Memory B cell (primary cell): ENCODE results near the gene SLC25A48.
A peak's percentile ranks its signal among the peaks of the same experiment; 100 is the strongest.
"Not testable (repeated sequence)": the region's sequence is repeated elsewhere in the genome, so short reads cannot be mapped to it uniquely, and the experiment has no call there.

Source experiments
- ATAC-seq: fragments of 150-1000 bp; cut with Tn5 transposase; 2 replicates; pipeline ENCODE4 v1.10.0; 2021; ENCODE audit warnings: low read depth, mild to moderate bottlenecking, moderate library complexity
- DNase-seq, 2 donors: peaks; one replicate each; pipeline ENCODE4 v3.0.0; 2022; ENCODE audit warnings: low spot score in 2 of 2
- H3K27ac Mint-ChIP-seq: one replicate; pipeline ENCODE4 v1.8.0; 2022; ENCODE audit warnings: mild to moderate bottlenecking, moderate library complexity, mixed read lengths
- H3K27me3 Mint-ChIP-seq: one replicate; pipeline ENCODE4 v1.8.0; 2022; ENCODE audit warnings: mixed read lengths
- H3K36me3 Mint-ChIP-seq: one replicate; pipeline ENCODE4 v1.8.0; 2022; ENCODE audit warnings: mild to moderate bottlenecking, mixed read lengths
- H3K4me1 Mint-ChIP-seq: one replicate; pipeline ENCODE4 v1.8.0; 2022; ENCODE audit warnings: mixed read lengths
- H3K4me3 Mint-ChIP-seq: one replicate; pipeline ENCODE4 v1.8.0; 2022; ENCODE audit warnings: mild to moderate bottlenecking, moderate library complexity, mixed read lengths
- H3K9me3 Mint-ChIP-seq: one replicate; pipeline ENCODE4 v1.8.0; 2022; ENCODE audit warnings: mixed read lengths

Gene SLC25A48

DNA sequence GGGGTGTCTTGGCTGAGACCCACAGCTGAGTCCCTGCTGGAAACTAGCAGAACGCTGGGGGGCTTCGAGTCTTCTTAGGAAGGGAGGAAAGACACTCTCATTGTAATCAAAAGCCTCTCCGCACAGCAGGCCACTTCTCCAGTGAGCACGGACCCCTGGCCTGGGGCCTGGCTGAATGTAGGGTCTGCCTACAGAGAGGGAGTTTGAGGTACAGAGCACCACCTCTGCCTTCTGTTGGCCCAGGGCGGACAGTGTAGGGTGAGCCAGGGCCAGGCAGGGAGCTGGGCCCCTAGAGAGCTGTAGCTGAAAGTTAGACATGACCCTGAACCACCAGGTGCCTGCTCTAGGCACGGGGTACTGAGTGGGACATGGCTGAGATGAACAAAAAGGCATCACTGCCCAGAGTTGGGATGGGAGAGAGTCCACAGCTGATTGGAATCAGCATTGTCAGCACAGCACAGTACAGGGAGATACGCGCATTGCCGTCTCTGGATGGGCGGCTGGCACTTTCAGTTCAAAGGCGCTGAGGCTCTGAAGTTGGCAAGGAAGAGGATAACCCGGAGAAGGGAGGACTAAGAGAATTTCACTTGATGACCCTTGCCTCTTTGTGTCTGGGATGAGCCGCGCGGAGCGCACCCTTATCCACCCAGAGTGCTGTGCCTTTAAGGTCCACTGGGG is 363 bp upstream of the SLC25A48 start:
- no peak for DNase-seq
- Mint-ChIP-seq H3K4me1 (peaks cover 5% of the 10 kb centered on the region), H3K27ac (no peak overlapping the region), H3K36me3 (peaks cover 1% of the 10 kb centered on the region), H3K4me3 (no peak overlapping the region), H3K27me3 (peaks cover 27% of the 10 kb centered on the region), H3K9me3 (peaks cover 10% of the 10 kb centered on the region)
- ATAC-seq: no peak

DNA sequence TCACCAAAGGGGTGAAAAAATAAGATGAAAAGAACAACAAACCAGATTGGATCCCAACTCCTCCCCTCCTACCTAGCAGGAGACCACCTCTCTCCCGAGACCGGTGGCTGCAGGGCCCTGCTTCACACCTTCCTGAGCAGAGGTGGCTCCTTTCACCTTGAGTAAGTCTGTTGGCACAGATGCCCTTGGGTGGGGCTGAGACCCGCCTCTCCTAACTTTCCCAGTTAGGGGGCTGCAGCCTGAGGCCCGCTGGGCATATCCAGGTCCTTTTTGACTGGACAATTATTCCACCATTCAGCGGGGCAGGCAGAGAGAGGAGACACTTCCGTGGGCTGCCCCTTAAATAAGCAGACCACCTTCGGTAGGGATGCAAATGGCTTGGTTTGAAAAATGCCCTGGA is 1.3 kb downstream of the SLC25A48 start:
- Mint-ChIP-seq H3K36me3 (peaks cover 1% of the 10 kb centered on the region), H3K4me3 (no peak overlapping the region), H3K9me3 (peaks cover 10% of the 10 kb centered on the region), H3K27me3 (peaks cover 23% of the 10 kb centered on the region), H3K27ac (no peak overlapping the region), H3K4me1 (peaks cover 5% of the 10 kb centered on the region)
- ATAC-seq (no peak), DNase-seq (peak in 1 of 2 donors; percentile 5)

- H3K36me3 Mint-ChIP-seq, DNase-seq, H3K4me1 Mint-ChIP-seq, ATAC-seq, H3K27ac Mint-ChIP-seq, H3K4me3 Mint-ChIP-seq: not testable (repeated sequence)
- Mint-ChIP-seq H3K9me3 (peaks cover 12% of the 10 kb centered on the region), H3K27me3 (peaks cover 13% of the 10 kb centered on the region)
Observed at GRCh38 chr5:135838395-135838794, 3.9 kb downstream of the SLC25A48 start.

GRCh38 chr5:135839566-135839965 is 5.1 kb downstream of the SLC25A48 start:
- Mint-ChIP-seq H3K4me3 (no peak overlapping the region), H3K27ac (no peak overlapping the region), H3K27me3 (peaks cover 8% of the 10 kb centered on the region), H3K4me1 (peaks cover 2% of the 10 kb centered on the region), H3K36me3 (peaks cover 1% of the 10 kb centered on the region), H3K9me3 (peaks cover 12% of the 10 kb centered on the region)
- ATAC-seq (no peak), DNase-seq (no peak)

- H3K27me3 Mint-ChIP-seq: peaks cover 8% of the 10 kb centered on the region
Observed at GRCh38 chr5:135840959-135841358, 6.5 kb downstream of the SLC25A48 start.

GRCh38 chr5:135842737-135843136 is 8.3 kb downstream of the SLC25A48 start:
- no peak for DNase-seq
- no peak overlapping the region for H3K27ac Mint-ChIP-seq
- peaks cover 5% of the 10 kb centered on the region for H3K27me3 Mint-ChIP-seq
- H3K9me3 Mint-ChIP-seq: peaks cover 8% of the 10 kb centered on the region
- H3K4me3 Mint-ChIP-seq: no peak overlapping the region
- H3K4me1 Mint-ChIP-seq: no peaks in the 10 kb centered on the region
- H3K36me3 Mint-ChIP-seq: peaks cover under 1% of the 10 kb centered on the region
- no peak for ATAC-seq

More at GRCh38 chr5:135840959-135841358, 6.5 kb downstream of the SLC25A48 start:
- no peak overlapping the region for H3K4me3 Mint-ChIP-seq
- DNase-seq (no peak), ATAC-seq (no peak)
- no peak overlapping the region for H3K27ac Mint-ChIP-seq
- H3K36me3 Mint-ChIP-seq: peaks cover 1% of the 10 kb centered on the region
- peaks cover 12% of the 10 kb centered on the region for H3K9me3 Mint-ChIP-seq
- peaks cover 2% of the 10 kb centered on the region for H3K4me1 Mint-ChIP-seq

DNA sequence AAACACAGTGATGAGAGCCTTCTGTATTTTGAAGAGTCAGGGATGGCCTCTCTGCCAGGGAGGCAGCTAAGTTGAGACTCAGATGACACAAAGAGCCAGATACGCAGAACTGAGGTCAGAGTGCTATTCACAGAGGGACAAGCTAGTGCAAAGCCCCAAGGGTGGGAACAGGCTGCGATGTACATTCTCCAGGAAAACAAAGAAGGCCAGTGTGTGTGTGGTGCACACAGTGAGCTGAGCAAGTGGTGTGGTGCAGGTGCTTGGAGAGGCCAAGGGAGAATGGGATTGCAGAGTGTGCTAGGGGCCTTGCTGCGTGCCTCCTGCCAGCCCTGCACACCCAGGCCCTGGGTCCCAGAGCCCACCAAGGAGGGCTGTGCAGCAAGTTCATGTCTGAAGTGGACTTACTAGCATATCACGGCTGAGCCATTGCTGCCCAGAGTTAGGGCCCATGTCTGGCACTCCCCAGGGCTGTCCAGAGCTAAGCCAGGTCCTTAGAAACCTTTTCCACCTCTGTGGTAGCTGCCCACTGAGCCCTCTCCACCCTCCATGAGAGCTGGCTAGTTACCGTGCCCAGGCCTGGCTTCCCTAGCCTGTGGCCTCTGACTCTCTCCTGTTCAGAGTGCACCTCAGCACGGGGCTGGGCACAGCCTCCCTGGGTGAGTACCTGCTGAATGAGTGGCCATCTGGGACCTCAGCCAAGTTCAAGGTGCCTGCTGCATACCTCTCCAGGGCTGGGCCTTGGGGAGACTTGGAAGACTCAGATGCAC is 9.3 kb downstream of the SLC25A48 start:
- Mint-ChIP-seq H3K9me3 (peaks cover 3% of the 10 kb centered on the region), H3K27me3 (peaks cover 5% of the 10 kb centered on the region), H3K4me3 (no peak overlapping the region), H3K27ac (no peak overlapping the region), H3K36me3 (no peaks in the 10 kb centered on the region), H3K4me1 (no peaks in the 10 kb centered on the region)
- DNase-seq (no peak), ATAC-seq (no peak)

- peaks cover 5% of the 10 kb centered on the region for H3K27me3 Mint-ChIP-seq
- H3K36me3 Mint-ChIP-seq: no peaks in the 10 kb centered on the region
- no peaks in the 10 kb centered on the region for H3K4me1 Mint-ChIP-seq
- no peak for ATAC-seq
- no peak overlapping the region for H3K27ac Mint-ChIP-seq
- DNase-seq: no peak
- H3K4me3 Mint-ChIP-seq: no peak overlapping the region
- H3K9me3 Mint-ChIP-seq: peaks cover 2% of the 10 kb centered on the region
Observed at GRCh38 chr5:135846311-135846710, 11.8 kb downstream of the SLC25A48 start.

DNA sequence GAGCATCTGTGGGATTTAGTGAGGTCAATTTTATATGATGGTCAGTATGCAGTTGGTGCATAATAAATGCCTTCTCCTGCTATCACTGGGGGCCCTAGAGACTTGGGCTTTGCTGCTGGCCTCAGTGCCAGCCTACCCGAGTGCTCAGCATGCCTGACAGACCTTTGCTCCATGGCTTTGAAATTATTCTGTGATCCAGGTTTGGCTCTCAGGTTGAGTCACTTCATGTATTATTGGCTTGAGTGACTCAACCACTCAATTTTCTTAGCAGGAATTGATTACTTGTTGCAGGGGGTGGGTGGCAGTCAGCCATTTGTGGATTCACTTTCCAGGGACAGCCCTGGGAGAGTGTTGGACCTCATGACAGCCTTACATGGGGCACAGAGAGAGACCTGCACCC is 13.5 kb downstream of the SLC25A48 start:
- ATAC-seq (no peak), DNase-seq (no peak)
- H3K27me3 Mint-ChIP-seq: peaks cover 1% of the 10 kb centered on the region
- no peaks in the 10 kb centered on the region for H3K4me1 Mint-ChIP-seq
- no peaks in the 10 kb centered on the region for H3K9me3 Mint-ChIP-seq
- no peak overlapping the region for H3K4me3 Mint-ChIP-seq
- H3K27ac Mint-ChIP-seq: no peak overlapping the region
- no peaks in the 10 kb centered on the region for H3K36me3 Mint-ChIP-seq

DNA sequence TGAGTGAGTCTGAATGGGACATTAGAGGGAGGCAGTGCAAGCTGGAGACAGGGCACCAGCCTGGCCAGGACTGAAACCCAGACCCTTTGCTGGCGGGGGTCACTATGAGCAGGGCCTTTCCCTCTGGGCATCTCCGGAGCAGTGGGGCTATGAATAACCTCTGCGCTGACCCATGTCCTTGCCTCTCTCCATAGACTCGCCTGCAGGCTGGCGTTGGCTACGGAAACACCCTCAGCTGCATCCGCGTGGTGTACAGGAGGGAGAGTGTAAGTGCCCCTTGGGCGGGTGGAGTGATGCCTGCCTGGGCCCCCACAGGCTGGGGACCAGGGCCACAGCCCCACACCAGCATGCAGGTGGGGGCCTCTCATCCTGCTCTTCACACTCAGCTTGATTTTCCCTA is 15.8 kb downstream of the SLC25A48 start:
- no peak overlapping the region for H3K4me3 Mint-ChIP-seq
- H3K36me3 Mint-ChIP-seq: no peaks in the 10 kb centered on the region
- peaks cover 5% of the 10 kb centered on the region for H3K27me3 Mint-ChIP-seq
- ATAC-seq (no peak), DNase-seq (no peak)
- H3K27ac Mint-ChIP-seq: no peak overlapping the region
- H3K4me1 Mint-ChIP-seq: no peaks in the 10 kb centered on the region
- no peaks in the 10 kb centered on the region for H3K9me3 Mint-ChIP-seq

GRCh38 chr5:135850671-135851070 is 16.2 kb downstream of the SLC25A48 start:
- H3K27ac Mint-ChIP-seq: no peak overlapping the region
- H3K4me3 Mint-ChIP-seq: no peak overlapping the region
- ATAC-seq (no peak), DNase-seq (no peak)
- no peaks in the 10 kb centered on the region for H3K9me3 Mint-ChIP-seq
- H3K27me3 Mint-ChIP-seq: peaks cover 5% of the 10 kb centered on the region
- no peaks in the 10 kb centered on the region for H3K4me1 Mint-ChIP-seq
- H3K36me3 Mint-ChIP-seq: no peaks in the 10 kb centered on the region

- H3K4me3 Mint-ChIP-seq: no peak overlapping the region
- no peak for ATAC-seq
- peaks cover 6% of the 10 kb centered on the region for H3K27me3 Mint-ChIP-seq
- no peaks in the 10 kb centered on the region for H3K4me1 Mint-ChIP-seq
- DNase-seq: no peak
- H3K27ac Mint-ChIP-seq: no peak overlapping the region
- H3K9me3 Mint-ChIP-seq: no peaks in the 10 kb centered on the region
- H3K36me3 Mint-ChIP-seq: no peaks in the 10 kb centered on the region
Observed at GRCh38 chr5:135851186-135851914, 16.9 kb downstream of the SLC25A48 start.

GRCh38 chr5:135851915-135852845 is 17.7 kb downstream of the SLC25A48 start:
- no peak for ATAC-seq
- Mint-ChIP-seq H3K27ac (no peak overlapping the region), H3K4me1 (no peaks in the 10 kb centered on the region), H3K27me3 (peaks cover 7% of the 10 kb centered on the region), H3K4me3 (no peak overlapping the region), H3K36me3 (no peaks in the 10 kb centered on the region), H3K9me3 (no peaks in the 10 kb centered on the region)
- DNase-seq: no peak
